GM12891 (cell line): Measurements from ENCODE around the gene PSMD3.

Experiments used
- PAX5 ChIP-seq: IDR thresholded peaks from 2 replicates; pipeline ENCODE4 v1.6.1; 2011; ENCODE audit warnings: low read length, moderate library complexity, mild to moderate bottlenecking; ENCODE audit not compliant: insufficient read depth, severe bottlenecking
- POLR2A ChIP-seq: IDR thresholded peaks from 2 replicates; pipeline ENCODE4 v1.6.1; 2011; ENCODE audit warnings: low read depth, low read length, control low read depth
- POLR2AphosphoS5 ChIP-seq: IDR thresholded peaks from 2 replicates; pipeline ENCODE4 v1.6.1; 2011; ENCODE audit warnings: low read depth, low read length, control low read depth
- TAF1 ChIP-seq: IDR thresholded peaks from 2 replicates; pipeline ENCODE4 v1.6.1; 2011; ENCODE audit warnings: low read depth, low read length, control low read depth

DNA sequence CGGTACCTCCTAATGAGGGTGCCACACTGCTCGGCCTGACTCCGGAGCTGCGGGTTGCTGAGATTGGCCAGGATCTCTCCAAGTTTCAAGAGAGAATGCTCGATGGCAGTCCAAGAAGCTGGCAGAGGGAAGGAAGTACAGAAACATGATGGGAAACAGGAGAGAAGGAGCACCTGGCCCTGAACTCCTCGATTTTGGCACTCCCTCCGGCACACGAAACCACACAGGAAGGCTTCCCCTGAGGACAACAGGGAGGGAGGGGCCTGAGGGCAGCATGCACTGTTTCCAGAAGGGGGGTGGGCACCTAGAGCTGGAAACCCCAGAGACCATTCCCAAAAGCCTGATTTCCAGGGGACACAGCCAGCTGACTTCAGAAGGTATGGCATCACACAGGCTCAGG lies 52.7 kb downstream of the PSMD3 start:
- no peak for TF ChIP-seq POLR2AphosphoS5
- no peak for TF ChIP-seq POLR2A
- no peak for TF ChIP-seq PAX5
- no peak for TF ChIP-seq TAF1
